Dermis lymphatic vessel endothelial cell (primary cell): ENCODE results near the gene BTG1. TPM values are rescaled to one million over a fixed set of nuclear protein-coding genes. Genes with fewer than 3 reads are reported as not detected.

Experiments used
- total RNA-seq: library from RNA; depleted of rRNA; stranded (reverse); fragments of >200 nt; gene quantifications from 2 replicates; pipeline ENCODE4 v1.2.1, GENCODE V29; 2014

Gene BTG1
- 19.6 and 27.4 TPM in 2 replicates for total RNA-seq

GRCh38 chr12:92145731-92146496 lies at the start of gene BTG1:
BTG1 (minus strand) TSS chr12:92145846; CDS start chr12:92145535, 311 bp downstream.

